ENCODE results near the gene LDB2. TPM values are rescaled to one million over a fixed set of nuclear protein-coding genes. Genes with fewer than 3 reads are reported as not detected.

The LDB2 gene
- total and polyA plus RNA-seq, 2 donors (not counting 1 experiment from before 2014, with no cell fraction given) = not detected

- H3K4me2 ChIP-seq (replicated peaks; ENCODE audit: low read depth, low read length, poor library complexity, severe bottlenecking) = no peak overlapping the region
- H3K4me1 ChIP-seq (ENCODE audit: control insufficient read depth in 2 of 2, insufficient read depth in 2 of 2, low read length in 2 of 2) = no peaks in the 10 kb centered on the region
- no peak overlapping the region for H3K4me3 Mint-ChIP-seq
- H3K79me2 ChIP-seq (ENCODE audit: control insufficient read depth, insufficient read depth, low read length) = no peaks in the 10 kb centered on the region
- no peak overlapping the region for H3K27ac ChIP-seq (ENCODE audit: low read length in 2 of 2)
- no peaks in the 10 kb centered on the region for H3K9me3 ChIP-seq (ENCODE audit: control extremely low read depth in 1 of 3, control insufficient read depth in 2 of 3, insufficient read depth in 1 of 3, low read length in 2 of 3)
- intact Hi-C loops (cut with micrococcal nuclease) = no loop called here
- peaks cover 2% of the 10 kb centered on the region for H3K9me3 Mint-ChIP-seq (ENCODE audit: insufficient read depth)
- H3K36me3 ChIP-seq (replicated peaks in 1 of 2; ENCODE audit: control extremely low read depth in 1 of 2, control insufficient read depth in 1 of 2, extremely low read depth in 1 of 2, insufficient read depth in 2 of 2, low read length in 1 of 2) = no peaks in the 10 kb centered on the region
- no peaks in the 10 kb centered on the region for H3K4me1 Mint-ChIP-seq
- H3K27ac Mint-ChIP-seq = no peak overlapping the region
- WGBS (ENCODE audit: insufficient coverage) = 89% methylated on average over 1 of the region's 1 CpG
- CTCF ChIA-PET = no interaction called here
- H4K20me1 ChIP-seq (ENCODE audit: control insufficient read depth, insufficient read depth, low read length, poor library complexity, severe bottlenecking) = no peaks in the 10 kb centered on the region
- POLR2A ChIA-PET = no interaction called here
- H3K27me3 Mint-ChIP-seq = no peaks in the 10 kb centered on the region
- H2AFZ ChIP-seq (ENCODE audit: insufficient read depth, low read depth, low read length, poor library complexity, severe bottlenecking) = no peak overlapping the region
- H3K9ac ChIP-seq (ENCODE audit: low read length) = no peak overlapping the region
- H3K4me3 ChIP-seq (ENCODE audit: control extremely low read depth in 1 of 5, extremely low read depth in 1 of 5, insufficient read depth in 1 of 5, low read depth in 2 of 5, low read length in 4 of 5) = no peak overlapping the region
- no peaks in the 10 kb centered on the region for H3K27me3 ChIP-seq (replicated peaks in 1 of 4; ENCODE audit: control extremely low read depth in 1 of 4, control insufficient read depth in 3 of 4, insufficient read depth in 4 of 4, low read length in 3 of 4)
- ATAC-seq (ENCODE audit: low read depth) (no peak), DNase-seq (no peak)
- no peak for TF ChIP-seq CTCF (IDR thresholded peaks at IDR 0.05)
- no peak for TF ChIP-seq EZH2 (IDR thresholded peaks at IDR 0.05; ENCODE audit: borderline replicate concordance, insufficient read depth, low read depth, low read length, poor library complexity, severe bottlenecking)
These were observed 84.1 kb downstream of the LDB2 start for GRCh38 chr4:16814361-16814760.

GRCh38 chr4:16812041-16812440 lies 86.4 kb downstream of the LDB2 start:
- Histone ChIP-seq H3K9me3 (ENCODE audit: control extremely low read depth in 1 of 3, control insufficient read depth in 2 of 3, insufficient read depth in 1 of 3, low read length in 2 of 3) (no peaks in the 10 kb centered on the region), H3K4me1 (ENCODE audit: control insufficient read depth in 2 of 2, insufficient read depth in 2 of 2, low read length in 2 of 2) (no peaks in the 10 kb centered on the region), H3K79me2 (ENCODE audit: control insufficient read depth, insufficient read depth, low read length) (no peaks in the 10 kb centered on the region), H4K20me1 (ENCODE audit: control insufficient read depth, insufficient read depth, low read length, poor library complexity, severe bottlenecking) (no peaks in the 10 kb centered on the region), H3K9ac (ENCODE audit: low read length) (no peak overlapping the region), H3K4me3 (ENCODE audit: control extremely low read depth in 1 of 5, extremely low read depth in 1 of 5, insufficient read depth in 1 of 5, low read depth in 2 of 5, low read length in 4 of 5) (no peak overlapping the region), H3K27me3 (replicated peaks in 1 of 4; ENCODE audit: control extremely low read depth in 1 of 4, control insufficient read depth in 3 of 4, insufficient read depth in 4 of 4, low read length in 3 of 4) (no peaks in the 10 kb centered on the region), H2AFZ (ENCODE audit: insufficient read depth, low read depth, low read length, poor library complexity, severe bottlenecking) (no peak overlapping the region), H3K27ac (ENCODE audit: low read length in 2 of 2) (no peak overlapping the region), H3K36me3 (replicated peaks in 1 of 2; ENCODE audit: control extremely low read depth in 1 of 2, control insufficient read depth in 1 of 2, extremely low read depth in 1 of 2, insufficient read depth in 2 of 2, low read length in 1 of 2) (no peaks in the 10 kb centered on the region), H3K4me2 (replicated peaks; ENCODE audit: low read depth, low read length, poor library complexity, severe bottlenecking) (no peak overlapping the region)
- H3K4me1 Mint-ChIP-seq = no peaks in the 10 kb centered on the region
- H3K27ac Mint-ChIP-seq = no peak overlapping the region
- H3K4me3 Mint-ChIP-seq = no peak overlapping the region
- POLR2A ChIA-PET = no interaction called here
- intact Hi-C loops (cut with micrococcal nuclease) = no loop called here
- peaks cover 2% of the 10 kb centered on the region for H3K9me3 Mint-ChIP-seq (ENCODE audit: insufficient read depth)
- no peaks in the 10 kb centered on the region for H3K27me3 Mint-ChIP-seq
- no peak for DNase-seq
- no peak for ATAC-seq (ENCODE audit: low read depth)
- TF ChIP-seq CTCF (IDR thresholded peaks at IDR 0.05) (no peak), EZH2 (IDR thresholded peaks at IDR 0.05; ENCODE audit: borderline replicate concordance, insufficient read depth, low read depth, low read length, poor library complexity, severe bottlenecking) (no peak)
- CTCF ChIA-PET = no interaction called here
- no CpG with 5 or more reads among the region's 3 CpGs for WGBS (ENCODE audit: insufficient coverage)
